Measurements from ENCODE around the gene MRAS. TPM values are rescaled to one million over a fixed set of nuclear protein-coding genes. Genes with fewer than 3 reads are reported as not detected.
"Not testable (repeated sequence)": the region's sequence is repeated elsewhere in the genome, so short reads cannot be mapped to it uniquely, and the experiment has no call there.

MRAS gene
- polyA plus RNA-seq, 3 donors, result 28.7 to 31.7 (median 30.8) TPM

DNA sequence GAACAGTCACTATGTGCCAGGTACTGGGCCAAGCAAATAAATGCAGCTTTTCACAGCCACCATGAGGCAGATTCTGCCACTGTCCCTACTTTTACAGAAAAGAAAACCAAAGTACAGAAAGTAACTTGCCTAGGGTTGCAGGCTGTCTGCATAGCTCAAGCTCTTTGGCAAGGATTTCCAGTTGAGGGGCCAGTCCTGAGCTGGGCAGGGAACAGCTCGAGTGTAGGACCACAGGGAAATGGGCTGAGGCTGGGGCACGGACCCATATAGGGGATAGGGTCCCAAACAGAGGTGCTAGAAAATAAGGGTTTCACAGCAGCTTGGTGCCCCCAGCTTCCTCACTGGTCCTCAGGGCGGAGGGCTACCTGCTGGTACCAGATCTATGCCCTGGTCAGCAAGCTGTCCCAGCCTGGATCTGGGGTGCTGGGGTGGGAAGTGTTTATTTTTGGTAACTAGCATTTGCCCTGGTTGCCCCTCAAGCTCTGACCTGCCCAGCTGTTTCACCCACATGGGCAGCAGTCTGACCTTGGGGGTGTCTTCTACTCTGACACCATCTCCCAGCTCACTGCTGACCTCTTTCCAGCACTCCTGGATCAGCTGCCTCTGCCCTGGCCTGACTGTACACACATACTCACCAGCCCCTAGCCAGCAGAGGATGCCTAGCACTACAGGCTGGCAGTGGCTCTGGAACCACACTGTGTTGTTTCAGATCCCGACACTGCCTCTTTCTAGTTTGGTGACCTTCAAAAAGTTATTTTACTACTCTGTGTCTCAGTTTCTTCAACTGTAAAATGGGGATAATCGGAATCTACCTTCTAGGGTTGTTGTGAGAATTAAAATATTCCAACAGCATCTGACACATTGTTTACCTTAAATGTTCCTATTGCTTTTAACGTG is 16.2 kb downstream of the MRAS start:
- DNase-seq, result no peak

DNA sequence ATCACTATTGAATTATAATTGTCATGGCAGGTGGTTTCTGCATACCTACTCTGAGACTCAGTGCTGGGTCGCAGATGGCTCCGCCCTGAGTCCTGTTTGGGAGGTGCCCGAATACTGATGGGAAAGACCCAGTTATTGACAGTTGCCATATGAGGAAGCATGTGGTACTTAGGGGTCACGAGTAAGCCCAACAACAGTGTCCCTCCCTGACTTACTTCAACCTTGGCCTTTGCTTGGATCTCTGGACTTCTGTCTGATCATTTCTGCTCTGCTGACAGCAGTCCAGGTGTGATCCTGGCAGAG is 16.8 kb downstream of the MRAS start:
- no peak for DNase-seq

DNA sequence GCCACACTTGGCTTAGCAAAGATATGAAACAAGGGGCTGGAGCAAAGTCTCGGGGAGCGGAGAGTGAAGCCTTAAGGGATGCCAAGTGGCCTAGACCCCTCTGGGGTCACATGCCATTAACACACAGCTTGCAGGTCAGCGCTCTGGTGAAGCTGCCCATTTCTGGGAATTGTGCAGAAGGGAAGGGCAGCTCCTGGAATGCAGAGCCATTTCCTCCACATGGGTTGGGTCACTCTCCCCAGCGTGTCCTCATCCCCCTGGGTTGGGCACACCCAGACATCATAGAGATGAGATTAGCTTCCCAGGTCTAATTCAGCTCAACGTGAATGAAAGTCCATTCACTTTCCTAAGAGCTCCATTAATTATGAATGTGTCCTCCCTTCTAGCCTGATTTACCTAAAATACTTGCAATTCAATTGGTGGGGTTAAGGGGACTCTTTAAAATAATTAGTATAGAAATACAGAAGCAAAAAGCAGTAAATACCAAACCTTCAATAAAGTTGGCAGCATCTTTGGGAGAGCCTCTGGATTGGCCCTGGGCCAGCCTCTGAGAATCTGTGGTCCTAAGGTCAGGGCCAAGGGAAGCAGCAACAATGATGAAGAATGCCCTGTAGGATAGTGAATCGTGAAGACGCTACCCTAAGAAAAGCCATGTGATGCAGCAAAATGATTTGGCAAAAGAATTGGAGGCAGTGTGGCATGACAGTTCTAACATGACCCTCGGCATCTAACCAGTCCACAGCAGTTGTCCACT is 17.8 kb downstream of the MRAS start:
- DNase-seq, result no peak

GRCh38 chr3:138367326-138367850 is 19.0 kb downstream of the MRAS start:
- no peak for DNase-seq

GRCh38 chr3:138367911-138368310 is 19.5 kb downstream of the MRAS start:
- DNase-seq, result no peak

DNA sequence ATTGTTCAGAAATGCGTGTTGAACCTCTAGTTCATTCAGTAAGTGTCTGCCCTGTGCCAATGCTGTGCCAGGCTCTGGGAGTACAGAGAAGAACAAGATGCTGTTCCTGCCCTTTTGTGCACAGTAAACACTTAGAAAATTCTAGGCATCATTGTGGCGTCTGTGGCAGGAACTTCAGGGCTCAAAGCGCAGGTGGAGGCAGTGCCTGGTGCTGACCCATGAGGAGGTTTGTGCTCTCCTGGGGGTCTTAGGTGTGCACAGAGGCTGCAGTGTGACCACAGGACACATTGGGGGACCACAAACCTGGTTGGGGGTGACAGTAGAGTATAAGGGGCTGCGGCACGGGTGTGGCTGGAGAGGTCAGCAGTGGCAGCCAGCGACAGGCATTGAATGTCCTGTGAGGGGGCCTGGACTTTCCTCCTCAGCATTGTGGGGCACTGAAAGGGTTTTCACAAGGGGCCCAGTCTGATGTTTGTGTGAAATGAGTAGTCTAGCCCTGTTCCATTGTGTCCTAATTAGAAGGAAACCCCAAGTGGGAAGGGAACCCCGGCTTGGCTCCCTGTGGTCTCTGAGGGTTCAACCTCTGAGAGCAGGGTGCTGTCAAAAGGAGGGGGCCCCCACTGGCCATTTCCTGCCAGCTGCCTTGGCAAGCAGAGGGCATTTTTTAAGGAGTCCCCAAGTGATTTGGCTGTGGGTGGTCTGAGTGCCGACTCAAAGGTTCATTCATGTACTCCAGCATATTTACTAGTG is 20.9 kb downstream of the MRAS start:
- DNase-seq, result no peak

DNA sequence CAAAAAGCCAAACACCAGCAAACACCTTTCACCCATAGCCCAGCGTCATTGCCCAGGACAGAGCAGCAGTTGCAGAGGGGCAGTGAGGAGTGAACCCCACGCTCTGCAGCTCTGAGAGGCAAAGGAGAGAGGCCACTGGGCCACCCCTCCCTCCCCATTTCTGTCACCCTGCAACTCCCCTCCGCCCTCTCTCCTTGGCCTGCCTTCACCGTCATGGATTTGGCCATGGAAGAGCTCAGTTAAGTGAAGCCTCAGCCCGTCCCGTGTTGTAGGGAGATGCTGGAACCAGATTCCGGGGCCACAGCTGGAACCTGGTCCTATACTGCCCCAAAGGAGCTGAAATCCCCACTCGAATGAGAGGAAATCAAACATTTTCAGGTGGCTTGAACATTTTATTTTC is 21.9 kb downstream of the MRAS start:
- no peak for DNase-seq

DNA sequence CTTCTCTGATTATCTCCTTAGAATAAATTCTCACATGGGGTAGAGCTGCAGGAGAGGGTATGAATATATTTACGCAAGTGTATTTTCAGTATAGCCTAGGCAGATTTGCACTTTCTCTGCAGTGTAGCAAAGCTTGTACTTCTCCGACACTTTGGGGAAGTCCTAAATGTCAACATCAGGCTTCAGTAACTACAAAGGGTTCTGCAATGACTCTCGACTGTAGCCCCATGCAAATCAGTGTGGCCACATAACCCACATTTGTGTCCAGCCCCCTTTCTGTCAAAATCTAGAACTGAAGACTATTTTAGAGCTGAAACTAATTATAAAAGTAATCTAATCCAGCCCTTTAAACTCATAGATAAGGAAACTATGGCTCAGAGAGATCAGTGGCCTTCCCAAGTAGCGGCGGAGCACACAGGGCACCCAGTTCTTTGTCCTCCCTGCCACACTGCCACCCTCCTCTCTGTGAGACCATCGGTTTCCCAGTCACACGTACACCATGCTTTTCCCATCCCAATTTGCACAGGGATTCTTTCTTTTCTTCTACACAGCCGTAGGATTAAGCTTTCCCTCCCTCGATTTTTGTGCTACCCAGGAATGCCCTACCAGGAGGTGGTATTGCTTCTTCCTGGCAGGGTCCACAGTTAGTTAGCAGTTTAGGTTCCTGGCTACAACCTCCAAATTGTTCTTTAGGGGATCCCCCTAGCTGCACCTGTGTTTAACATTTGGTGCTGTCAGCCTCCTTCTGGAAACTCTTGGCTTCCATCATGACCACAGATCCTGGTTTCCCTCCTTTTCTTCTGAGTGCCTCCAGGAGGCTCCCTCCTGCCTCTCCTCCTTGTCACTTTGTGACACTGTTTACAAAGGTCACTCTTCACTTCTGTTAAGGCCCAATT is 22.9 kb downstream of the MRAS start:
- DNase-seq, result no peak

DNA sequence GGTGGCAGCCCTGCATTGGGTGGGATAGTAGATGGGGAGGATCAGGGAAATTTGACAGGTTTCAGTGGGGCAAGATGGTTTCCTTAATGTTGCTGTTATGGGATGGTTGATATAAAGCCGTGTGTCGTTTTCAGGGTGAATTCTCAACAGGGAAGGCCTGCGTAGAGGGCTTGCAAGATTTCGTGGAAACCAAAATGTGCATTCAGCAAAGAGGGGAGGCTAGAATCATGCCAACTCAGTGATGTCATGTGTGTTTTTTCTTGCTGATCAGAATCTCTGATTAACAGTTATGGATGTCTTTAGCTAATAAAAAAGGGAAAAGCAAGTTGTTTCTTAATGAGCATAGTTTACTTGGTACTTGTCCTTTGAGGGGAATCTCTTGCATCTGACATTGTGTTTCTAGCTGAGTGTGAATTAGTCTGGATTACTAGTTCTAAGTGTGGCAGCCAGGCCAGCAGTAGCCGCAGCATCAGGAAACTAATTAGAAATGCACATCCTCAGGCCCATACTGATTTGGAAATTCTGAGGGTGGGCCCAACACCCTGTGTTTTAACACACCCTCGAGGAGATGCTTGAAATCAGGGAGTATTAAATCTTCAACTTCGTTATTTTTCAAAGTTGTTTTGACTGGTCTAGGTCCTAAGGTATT is 24.8 kb downstream of the MRAS start:
- DNase-seq, result no peak

DNA sequence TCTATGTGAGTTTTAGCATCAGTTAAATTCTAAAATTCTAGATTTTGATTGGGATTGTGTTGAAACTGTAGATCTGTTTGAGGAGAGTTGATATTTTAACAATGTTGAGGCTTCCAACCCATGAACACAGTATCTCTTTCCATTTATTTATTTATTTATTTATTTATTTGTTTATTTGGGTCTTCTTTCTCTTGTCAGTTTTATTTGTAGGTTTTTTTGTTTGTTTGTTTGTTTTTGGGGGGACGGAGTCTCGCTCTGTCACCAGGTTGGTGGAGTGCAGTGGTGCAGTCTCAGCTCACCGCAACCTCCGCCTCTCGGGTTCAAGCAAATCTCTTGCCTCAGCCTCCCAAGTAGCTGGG is 25.3 kb downstream of the MRAS start:
- DNase-seq, result no peak

DNA sequence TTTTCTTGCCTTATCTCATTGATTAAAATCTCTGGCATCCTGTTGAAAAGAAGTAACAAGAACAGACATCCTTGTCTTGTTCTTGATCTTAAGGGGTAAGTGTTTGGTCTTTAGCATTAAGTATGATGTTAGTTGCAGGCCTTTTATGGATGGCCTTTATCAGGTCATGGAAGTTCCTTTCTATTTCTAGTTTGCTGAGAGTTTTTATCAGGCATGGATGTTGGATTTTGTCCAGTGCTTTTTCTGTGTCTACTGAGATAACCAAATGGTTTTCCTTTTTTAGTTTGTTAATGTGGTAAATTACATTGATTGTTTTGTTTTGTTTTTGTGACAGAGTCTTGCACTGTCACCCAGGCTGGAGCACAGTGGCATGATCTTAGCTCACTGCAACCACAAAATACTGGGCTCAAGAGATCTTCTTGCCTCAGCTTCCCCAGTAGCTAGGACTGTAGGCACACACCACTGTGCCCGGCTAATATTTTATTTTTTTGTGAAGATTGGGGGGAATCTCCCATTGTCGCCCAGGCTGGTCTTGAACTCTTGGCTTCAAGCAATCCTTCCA is 26.3 kb downstream of the MRAS start:
- DNase-seq, result no peak

GRCh38 chr3:138375447-138375846 is 27.1 kb downstream of the MRAS start:
- DNase-seq, result no peak

GRCh38 chr3:138376663-138377062 is 28.3 kb downstream of the MRAS start:
- DNase-seq, result no peak

DNA sequence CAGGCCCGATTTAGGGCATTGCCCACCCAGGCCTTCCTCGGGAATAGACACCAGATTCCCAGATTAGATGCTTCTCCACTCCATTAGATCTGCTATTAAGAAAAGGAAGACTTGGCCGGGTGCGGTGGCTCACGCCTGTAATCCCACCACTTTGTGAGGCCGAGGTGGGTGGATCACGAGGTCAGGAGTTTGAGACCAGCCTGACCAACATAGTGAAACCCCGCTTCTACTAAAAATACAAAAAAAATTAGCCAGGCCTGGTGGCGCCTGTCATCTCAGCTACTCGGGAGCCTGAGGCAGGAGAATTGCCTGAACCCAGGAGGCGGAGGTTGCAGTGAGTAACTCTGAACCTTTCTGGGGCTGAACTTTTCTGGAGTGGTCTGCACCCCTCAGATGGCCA is 28.8 kb downstream of the MRAS start:
- not testable (repeated sequence) for DNase-seq

GRCh38 chr3:138377804-138378203 is 29.4 kb downstream of the MRAS start:
- DNase-seq, result no peak

- no peak for DNase-seq
Measured at GRCh38 chr3:138378331-138378730, 30.0 kb downstream of the MRAS start.

DNA sequence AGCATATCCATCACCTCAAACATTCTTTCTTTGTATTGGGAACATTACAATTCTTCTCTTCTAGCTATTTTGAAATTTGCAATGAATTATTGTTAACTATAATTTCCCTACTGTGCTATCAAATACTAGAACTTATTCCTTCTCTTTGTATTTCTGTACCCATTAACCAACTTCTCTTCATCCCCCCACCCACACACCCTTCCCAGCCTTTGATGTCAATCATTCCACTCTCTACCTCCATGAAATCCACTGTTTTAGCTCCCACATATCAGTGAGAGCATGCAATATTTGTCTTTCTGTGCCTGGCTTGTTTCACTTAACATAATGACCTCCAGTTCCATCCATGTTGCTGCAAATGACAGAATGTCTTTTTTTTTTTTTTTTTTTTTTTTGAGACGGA is 30.6 kb downstream of the MRAS start:
- DNase-seq, result no peak

- no peak for DNase-seq
Measured at GRCh38 chr3:138381413-138381901, 33.1 kb downstream of the MRAS start.

DNA sequence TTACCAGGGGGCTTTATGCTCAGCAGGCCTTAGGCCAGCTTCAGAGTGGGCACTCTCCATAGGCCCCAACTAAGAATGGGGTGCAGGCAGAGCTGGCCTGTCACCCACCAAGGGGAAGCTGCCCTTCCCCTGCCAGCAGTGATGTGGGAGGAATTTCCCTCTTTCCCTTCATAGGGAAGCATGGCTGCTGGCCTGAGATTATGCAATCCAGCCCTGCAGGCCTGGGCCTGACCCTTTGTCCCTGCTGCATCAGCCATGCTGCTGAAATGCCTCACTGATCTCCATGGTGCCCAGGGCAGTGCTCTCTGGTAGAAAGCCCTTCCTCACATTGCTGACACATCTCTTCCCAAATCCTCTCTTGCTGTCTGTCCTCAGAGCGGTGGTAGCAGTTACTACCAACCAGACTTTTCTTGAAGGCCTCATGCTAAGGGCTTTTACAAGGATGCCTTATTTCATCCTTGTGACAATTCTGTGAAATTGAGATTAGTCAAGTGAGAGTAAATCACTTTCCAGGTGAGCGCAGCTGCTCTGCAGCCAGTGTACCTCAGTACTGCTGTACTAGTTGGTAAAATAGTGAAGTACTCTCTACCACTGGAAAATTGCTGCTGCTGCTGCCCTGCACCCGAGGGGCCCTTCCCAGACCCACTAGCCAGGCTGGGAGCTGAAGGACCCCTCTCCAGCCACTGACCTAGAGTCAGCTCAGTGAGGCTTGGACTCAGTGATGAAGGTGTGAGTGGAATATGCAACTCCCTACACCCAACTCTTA is 33.8 kb downstream of the MRAS start:
- no peak for DNase-seq

Measured in renal pelvis (tissue), 4 donors.